NCI-H1694 (cell line): Measurements from ENCODE around the gene RAET1G.
"Not testable (repeated sequence)": the region's sequence is repeated elsewhere in the genome, so short reads cannot be mapped to it uniquely, and the experiment has no call there.

Experiments used
- DNase-seq: peaks from one replicate; lab custom pipeline; 2025; lab: John Stamatoyannopoulos, UW

Gene RAET1G

DNA sequence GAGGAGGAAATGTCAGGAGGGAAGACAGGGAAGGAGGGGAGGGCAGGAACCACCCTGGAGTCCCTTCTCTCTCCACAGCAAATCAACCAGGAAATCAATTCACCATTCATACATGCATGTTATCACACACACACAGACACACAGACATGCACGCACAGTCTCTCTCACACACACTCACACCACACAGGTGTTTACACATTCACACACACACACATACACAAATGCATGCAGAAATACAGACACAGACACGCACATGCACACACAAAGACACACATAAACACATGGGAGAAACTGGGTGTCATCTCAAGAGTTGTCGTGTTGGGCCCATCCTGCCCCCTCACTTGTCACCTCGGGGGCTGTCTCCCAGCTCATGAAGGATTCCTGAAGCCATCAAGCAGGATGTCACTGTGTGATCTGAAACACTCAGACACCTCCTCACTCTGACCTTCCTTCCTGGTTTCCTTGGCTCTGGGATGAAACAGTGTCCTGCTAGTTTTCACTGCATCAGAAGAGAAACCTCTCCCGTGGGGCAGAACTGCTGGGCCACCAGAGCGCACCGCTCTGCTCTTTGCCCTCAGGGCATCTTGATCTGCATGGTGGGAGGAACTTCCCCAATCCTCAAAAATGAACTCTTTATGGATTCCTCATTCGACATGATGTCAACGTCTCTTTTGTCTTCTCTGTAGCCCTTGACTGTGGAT is 9.2 kb downstream of the RAET1G start:
- DNase-seq: no peak

DNA sequence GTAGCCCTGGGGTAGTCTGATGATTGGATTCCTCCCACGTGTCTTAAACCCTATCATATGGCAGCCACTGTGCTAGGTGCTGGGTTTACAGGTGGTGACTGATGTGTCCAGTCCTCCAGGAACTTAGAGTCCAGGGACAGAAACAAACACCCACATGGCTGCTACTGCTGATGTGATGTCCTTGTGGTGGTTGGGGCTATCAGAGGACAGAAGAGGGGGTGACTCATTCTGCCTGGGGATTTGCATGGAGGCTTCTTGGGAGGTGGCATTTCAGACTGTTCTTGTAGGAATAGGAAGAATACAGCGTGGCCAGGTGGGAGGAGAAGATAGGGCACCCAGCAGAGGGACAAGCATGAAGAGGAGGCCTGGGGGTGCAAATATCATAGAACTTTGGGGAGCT is 9.8 kb downstream of the RAET1G start:
- DNase-seq: no peak

DNA sequence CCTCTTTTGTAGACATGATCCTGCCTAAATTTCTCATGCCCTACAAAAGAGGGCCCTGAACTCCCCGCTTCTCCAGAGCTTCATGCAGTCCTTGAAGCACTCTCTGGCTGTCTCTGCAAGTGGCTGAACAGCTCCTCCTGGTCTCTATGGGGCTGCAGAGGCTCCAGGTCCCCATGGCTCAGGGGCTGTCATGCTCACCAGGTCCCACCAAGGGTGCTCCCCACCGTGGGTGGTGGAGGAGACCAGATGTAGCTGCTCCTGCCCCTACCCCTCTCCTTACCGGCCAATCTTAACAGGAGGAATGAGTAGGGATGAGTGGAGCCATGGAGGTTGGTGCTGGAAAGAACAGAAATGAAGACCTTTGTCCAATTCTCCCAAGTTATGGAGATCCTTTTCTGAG is 10.2 kb downstream of the RAET1G start:
- not testable (repeated sequence) for DNase-seq

DNA sequence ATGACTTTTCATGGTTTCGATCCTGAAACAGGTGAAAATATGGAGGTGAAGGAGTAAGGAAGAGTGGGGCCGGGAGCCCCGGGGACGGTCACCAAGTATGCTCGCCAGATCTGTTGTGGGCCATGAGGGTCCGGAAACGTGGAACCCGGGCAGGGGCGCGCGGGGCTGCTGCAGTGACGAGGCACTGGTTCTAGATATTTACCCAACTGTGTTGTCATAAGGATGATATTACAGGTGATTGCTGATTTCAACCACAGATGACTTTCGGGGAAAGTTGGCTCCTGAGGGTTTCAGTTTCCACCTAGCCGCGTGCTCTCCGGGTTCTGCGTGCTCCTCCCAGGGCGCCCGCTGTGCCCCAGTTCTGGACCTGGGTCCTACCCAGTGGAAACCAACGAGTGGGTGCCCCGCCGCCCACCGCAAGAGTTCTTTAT is 12.2 kb downstream of the RAET1G start:
- no peak for DNase-seq

DNA sequence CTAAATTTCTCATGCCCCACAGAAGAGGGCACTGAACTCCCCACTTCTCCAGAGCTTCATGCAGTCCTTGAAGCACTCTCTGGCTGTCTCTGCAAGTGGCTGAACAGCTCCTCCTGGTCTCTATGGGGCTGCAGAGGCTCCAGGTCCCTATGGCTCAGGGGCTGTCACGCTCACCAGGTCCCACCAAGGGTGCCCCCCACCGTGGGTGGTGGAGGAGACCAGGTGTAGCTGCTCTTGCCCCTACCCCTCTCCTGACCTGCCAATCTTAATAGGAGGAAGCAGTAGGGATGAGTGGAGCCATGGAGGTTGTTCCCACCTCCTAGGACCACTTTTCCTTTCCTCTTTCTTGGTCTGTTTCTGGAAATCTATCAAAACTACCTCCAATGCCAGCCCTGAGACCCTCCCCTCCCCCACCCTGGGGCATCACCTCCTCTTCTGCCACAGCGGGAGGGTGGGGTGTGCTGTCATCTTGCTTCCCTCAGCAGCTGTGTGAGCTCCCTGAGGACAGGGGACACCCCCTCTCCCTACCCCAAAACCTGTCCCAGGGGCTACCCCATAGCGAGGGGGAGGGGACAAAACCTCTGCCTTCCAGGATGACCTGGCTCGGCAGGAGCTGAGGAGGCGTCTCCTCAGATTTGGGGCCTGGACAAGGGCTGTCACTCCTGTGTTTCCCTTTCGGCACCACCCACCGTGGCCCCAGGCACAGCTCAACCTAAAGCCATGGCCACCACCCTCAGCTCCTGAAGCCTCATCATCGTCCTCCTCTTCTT is 13.0 kb downstream of the RAET1G start:
- DNase-seq: no peak

DNA sequence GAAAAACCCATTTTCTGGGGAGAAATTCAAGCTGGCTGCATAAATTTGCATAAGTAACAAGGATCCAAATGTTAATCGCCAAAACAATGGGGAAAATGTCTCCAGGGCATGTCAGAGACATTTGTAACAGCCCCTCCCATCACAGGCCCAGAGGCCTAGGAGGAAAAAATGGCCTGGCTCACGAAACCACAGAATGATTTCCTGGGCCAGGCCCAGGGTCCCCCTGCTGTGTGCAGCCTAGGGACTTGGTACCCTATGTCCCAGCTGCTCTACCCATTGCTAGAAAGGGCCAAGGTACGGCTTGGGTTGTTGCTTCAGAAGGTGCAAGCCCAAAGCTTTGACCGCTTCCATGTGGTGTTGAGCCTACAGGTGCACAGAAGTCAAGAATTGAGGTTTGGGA is 14.4 kb downstream of the RAET1G start:
- DNase-seq: not testable (repeated sequence)

DNA sequence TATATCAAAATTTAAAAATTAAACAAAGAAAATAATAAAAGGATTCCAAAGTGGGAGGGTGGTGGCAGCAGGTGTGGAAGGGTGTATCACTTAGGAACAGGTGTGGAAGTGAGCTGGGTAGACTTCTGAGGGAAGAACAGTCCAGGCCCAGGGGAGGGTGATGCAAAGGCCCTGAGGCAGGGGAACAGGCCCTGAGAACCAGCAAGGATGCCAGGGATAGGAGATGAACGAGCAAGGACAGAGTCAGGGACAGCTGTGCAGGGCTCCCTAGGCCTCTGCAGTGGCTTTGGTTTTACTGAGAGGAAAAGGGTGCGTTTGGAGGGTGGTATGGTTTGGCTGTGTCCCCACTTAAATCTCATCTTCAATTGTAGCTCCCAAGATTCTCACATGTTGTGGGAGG is 15.6 kb downstream of the RAET1G start:
- DNase-seq: no peak

DNA sequence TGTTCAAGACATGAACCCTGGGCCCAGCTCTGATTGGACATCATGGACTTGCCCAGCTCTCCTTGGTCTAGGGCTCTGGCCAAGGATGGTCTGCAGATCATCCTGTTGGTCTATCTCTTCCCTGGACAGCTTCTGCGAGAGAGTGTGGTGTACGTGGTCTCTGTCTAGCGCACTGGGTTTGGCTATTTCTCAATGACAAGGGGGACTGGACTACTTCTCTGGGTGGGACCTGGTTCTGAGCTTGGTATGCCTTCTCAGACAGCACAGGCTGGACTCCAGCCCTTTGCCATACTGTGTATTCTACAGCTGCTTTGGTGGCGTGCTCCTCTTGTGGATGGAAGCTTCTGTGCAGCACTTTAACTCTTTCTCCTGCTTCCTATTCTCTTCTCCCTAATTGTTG is 16.5 kb downstream of the RAET1G start:
- DNase-seq: no peak

DNA sequence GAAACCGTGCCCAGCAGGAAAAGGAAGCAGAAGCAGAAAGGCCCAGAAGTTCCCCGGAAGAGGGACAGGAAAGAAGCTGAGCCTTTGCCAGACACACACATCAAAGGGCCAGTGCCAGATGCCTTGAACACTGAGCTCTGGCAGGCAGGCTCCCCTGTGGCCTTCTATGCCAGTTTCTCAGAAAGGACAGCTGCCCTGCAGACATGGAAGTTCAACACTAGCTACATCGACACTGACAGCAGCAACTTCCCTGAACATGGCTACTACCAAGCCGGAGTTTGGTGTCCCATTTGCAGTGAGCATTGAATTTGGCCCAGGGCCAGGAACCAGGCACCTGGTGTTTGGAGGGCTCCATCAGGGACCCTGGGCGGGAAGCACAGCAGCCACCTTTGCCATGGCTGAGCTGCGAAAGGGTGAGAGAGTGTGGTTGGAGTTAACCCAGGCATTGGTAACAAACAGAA is 17.0 kb downstream of the RAET1G start:
- no peak for DNase-seq

DNA sequence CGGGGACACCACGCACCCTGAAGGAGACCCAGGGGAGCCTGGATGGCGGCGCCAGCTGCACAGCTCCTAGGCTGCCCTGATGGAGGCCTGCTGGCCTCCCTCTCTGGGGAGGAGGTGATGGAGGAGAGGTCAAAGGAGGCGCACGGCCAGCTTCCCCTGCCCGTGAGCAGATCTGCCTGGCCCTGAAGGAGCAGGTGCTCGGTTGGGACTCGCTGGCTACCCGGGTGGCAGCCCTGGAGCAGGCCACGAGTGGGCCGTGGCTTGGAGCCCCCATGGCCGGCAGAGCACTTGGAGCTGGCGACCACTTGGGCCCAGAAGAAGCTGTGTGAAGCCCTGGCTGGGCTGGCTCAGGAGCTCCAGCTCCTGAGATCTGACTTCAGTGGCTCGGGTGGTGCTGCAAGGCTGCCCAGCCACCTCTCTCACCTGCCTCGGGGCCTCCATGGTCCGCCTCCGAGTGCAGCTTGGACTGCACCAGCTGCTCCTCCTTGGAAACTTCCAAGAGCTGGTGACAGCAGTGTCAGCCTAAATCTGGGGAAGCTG is 17.5 kb downstream of the RAET1G start:
- DNase-seq: no peak

DNA sequence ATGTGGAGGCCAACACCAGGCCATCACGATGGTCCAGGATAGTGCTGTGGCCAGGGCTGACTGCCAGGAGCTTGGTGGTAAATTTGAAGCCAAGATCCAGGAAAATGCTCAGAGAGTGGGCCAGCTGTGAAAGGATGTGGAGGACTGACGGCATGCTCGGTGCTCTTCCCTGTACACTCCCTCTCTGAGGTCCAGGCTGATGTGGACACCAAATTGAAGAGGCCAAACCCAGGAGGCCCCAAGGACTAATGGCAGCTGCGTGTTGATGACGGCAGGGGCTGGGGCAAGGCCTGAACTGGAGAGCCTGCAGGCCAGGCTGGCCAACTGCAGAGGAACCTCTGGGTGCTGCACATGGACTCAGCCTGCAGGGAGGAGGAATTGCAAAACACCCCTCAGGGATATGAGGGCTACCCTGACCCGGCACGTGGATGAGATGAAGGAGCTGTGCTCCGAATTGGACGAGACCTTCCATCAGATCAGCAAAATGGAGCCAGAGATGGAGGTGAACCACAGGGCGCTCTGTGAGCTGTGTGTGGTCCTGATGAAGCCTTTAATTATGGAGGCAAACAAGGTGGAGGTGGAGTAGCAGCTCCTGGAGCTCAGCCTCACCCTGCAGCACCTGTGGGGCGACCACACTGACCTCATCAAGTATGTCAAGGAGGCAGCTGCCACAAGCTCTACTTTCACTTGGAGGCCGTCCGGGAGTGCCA is 18.1 kb downstream of the RAET1G start:
- DNase-seq: no peak

DNA sequence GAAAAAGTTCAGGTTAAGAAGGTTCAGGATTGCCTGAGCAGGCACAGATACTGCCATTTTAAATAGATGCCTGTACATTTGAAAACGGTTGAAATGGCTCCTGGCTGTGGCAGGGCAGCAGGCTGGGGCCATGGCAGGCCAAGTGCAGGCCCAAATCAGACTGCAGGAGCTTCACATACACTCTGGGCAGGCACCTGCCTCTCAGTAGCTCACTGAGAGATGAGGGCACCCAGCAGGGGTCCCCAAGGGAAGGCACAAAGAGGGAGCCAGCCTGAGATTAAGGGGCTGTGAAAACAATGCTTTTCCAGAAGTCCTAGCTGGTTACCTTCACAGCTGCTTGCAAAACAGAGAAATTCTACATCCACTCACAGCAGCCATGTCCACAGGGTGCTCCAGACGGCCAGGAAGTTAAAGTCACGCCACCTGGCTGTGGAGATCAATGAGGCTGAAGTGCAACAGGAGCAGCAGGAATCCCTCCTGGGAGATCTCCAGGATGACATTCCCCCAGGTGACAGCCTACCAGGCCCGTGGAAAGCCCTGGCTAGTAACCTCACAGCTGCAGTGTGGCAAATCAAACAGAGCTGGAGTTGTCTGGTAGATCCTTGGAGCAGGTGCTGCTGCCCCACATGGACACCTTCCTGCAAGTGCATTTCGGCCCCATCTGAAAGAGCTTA is 18.8 kb downstream of the RAET1G start:
- DNase-seq: no peak

DNA sequence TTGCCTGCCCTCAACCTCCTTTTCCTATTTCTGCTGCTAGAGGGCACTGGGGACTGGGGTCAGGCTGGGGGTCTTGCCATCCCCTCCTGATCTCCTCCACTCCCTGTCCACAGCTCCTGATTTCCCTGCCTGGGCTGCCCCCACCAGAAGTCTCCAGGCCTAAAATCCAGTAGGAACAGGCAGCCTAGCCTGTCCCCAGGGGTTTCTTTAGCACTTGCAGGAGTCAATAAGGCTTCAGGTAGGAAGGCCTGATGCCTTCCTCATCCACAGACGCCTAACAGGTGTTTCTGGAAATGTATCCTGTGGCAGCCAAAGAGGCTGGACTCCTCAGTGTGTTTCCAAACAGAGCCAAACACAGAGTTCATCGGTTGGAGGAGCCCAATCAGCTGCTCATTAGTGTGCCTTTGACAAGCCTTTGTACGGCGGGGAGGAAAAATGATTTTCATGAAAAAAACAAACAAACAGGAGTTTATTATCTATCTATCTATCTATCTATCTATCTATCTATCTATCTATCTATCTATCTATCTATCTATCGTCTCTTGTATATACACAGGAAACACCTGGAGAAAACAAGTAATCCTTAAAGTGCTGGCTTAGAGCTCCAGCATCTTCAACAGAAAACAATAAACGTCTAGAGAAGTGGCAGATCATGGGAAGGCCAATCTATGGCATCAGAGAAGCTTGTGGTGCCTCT is 21.3 kb downstream of the RAET1G start:
- no peak for DNase-seq

DNA sequence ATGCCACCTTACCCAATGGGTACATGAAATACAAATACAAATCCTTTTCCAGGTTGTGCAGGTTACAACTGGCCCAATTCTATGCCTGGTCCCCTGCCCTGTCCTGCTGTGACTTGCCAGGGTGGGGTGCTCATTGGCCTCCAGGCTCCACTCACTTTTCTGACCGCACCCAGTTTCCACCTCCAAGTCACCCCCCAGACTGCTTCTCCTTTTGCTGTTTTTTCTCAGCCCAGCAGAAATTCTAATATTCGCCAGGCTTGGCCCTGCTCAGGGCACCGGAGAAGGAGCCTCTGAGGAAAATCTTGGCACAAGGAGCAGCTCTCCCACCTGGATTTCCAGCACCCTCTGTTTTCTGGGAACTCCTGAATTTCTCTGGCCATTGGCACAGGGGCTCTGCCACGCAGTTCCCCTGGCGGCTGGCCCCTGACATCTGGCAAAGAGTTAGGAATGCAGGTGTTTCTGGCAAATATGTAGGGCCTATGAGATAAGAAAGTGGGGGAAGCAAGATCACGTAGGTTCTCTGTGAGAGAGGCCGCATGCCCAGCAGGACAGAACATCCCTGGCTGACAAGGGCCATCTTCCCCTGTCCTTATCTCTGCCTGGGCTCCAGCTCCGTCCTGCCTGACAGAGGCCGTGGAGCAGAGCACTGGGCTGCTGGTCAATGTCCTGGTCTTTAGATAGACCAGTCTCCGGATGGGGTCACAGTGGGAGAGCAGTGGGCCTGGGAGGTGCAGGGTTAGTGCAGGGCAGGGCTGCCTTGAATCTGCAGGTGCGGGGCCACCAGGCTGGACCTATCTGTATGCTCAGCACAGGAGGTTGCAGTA is 22.1 kb downstream of the RAET1G start:
- no peak for DNase-seq

DNA sequence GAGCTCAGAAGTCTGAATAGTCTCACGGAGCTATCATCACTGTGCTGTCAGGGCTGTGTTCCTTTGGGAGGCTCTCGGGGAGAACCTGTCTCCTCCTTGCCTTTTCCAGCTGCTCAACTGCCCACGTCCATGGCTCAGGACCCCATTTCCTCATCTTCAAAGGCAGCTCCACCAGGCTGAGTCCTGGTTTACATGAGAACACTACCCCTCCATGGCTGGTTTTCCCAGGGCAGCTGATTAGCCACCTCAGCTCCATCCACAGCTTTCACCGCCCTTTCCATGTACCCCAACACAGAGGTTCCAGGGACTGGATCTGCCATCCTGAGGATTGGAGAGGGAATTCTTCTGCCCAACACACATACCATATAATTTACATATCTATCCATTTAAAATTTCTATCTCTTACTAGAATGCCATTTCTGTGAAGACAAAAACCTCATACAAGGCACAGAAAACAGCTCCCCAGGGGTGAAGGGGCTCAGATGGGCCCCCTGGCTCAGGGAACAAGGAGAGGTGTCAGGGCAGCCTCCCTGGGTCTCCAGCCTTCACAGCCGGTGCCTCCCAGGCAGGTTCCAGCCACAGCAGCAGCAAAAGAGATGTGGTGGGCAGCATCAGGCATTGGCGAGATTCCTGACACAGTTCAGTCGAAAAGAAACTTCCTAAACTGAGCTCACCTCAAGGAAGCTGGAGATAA is 22.8 kb downstream of the RAET1G start:
- DNase-seq: no peak

DNA sequence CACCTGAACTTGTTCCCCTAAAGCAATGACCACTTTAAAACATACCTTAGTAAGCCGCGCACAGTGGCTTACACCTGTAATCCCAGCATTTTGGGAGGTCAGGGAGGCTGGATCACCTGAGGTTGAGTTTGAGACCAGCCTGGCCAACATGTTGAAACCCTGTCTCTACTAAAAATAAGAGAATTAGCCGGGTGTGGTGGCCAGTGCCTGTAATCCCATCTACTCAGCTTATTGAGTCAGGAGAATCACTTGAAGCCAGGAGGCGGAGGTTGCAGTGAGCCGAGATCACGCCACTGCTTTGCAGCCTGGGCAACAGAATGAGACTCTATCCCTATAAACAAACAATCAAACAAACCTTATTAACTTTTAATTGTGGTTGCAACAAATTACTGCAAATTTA is 23.4 kb downstream of the RAET1G start:
- DNase-seq: no peak

DNA sequence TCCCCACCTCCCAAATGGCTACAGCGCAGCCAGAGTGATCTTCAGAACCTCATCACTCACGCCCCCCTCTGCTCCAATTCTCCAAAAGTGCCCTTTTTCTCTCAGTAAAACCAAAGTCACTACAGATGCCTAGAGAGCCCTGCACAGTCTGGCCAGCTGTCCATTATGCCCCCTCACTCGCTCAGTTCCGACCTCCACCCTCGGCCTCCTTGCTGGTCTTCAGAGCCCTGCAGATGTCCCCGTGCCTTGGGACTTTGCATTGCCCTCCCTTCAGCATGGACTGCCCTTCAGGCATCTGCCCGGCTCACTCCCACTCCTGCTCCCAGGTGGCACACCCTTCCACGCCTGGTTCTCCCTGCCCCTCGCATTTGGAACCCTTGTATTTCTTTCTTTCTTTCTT is 24.0 kb downstream of the RAET1G start:
- DNase-seq: no peak

DNA sequence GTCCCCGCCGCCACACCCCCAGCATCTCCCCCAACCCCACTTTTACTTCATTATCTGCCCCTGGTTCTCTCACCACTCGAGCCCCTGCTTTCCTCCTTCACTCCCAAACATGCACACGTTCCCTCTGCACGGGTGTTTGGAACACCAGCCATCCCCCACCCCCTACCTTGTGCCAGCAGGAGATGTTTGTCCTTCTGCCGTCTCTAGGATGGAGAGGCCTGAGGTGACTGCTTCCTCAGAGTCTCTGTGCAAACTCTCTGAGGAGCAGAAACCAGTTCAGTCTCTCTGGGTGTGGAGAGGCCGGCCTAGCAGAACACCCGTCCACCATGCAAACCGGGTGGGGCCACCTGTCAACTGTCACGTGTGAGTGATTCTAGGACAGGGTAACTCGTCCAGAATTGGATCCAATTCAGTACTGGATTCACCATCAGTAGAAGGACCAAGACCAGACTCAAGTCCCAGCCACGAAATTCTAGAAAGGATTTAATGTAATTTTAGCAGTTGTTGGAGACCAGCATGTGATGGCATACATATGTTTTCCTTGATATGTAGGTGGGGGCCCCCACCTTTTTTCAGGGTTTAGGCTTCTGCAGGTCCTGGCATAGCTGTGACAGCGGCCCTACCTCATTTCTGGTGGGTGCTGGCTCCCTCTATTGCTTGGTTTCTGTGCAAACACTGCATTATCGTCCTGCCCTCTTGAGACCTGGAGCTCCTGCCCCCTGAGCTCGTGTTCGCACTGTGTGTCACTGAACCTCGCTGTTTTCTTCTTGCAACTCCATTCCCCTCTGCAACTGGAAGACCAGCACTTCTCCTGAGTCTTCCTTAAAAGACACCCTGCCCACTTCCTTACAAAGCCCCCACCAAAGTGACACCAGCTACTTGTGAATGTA is 24.8 kb downstream of the RAET1G start, which contains the start of gene RAET1E:
RAET1E (minus strand) TSS at position 259 of the 890 bp plus-strand sequence. CDS start 7,212 bp downstream, outside the sequence.
- no peak for DNase-seq
